Measurements from ENCODE around the gene ALPL.

ALPL gene

DNA sequence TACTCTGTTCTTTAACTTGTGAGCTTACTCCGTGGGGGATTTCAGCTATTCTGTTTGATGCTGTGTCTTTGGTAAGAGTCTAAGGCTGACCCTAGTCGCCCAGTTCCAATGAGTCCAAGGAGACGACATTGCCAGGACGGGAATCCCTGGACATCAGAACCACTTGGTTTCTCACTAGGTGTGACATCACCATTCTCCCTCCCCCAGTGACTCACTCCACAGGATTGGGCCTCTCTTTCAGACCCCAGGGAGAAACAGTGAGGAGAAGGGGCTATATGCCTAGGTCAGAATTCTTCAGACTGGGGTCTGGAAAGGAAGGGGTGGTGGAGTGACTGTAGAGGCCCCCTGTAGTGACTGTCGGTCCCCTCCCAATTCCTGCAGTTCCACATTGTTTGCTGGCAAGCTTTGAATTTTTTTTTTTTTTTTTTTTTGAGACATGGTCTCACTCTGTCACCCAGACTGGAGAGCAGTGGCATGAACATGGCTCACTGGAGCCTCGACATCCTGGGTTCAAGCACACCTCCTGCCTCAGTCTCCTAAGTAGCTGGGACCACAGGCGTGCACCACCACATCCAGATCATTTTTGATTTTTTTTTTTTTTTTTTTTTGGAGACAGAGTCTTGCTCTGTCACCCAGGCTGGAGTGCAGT is 21.3 kb downstream of the ALPL start:
- no peak for DNase-seq (ENCODE audit: low read depth in 2 of 2)

DNA sequence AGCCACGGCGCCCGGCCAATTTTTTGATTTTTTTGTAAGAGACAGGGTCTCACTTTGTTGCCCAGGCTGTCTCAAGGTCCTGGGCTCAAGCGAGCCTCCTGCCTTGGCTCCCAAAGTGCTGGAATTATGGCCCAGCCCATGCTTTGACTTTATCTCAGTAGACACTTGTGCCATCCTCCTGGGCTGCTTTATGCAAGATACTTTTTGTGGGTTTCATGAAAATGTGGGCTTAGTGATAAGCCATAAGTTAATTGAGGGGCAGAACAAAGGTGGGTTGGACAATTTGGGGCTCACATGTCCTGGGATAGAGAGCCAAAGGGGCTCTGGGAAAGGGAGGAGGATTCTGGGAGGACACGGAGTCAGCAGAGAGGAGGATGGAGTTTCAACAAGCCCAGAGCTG is 22.0 kb downstream of the ALPL start:
- no peak for DNase-seq (ENCODE audit: low read depth in 2 of 2)

DNA sequence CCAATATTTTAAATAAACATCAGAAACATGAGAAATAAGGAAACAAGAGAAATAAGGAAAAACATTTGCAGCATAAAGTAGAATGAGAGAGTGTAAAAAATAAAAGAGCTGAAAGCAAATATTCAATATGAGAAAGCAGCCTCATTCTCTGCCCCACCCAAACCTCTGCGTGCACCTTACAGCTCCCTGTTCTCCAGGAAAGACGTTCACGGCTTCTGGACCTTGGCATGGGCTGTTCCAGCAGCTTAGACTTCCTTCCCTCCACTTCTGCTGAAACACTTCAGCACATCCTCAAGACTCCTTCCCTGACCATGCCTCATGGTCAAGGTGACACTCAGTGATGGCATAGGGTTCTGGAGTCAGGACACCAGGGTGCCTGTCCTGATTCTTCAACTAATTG is 23.3 kb downstream of the ALPL start:
- DNase-seq (ENCODE audit: low read depth in 2 of 2) = no peak

DNA sequence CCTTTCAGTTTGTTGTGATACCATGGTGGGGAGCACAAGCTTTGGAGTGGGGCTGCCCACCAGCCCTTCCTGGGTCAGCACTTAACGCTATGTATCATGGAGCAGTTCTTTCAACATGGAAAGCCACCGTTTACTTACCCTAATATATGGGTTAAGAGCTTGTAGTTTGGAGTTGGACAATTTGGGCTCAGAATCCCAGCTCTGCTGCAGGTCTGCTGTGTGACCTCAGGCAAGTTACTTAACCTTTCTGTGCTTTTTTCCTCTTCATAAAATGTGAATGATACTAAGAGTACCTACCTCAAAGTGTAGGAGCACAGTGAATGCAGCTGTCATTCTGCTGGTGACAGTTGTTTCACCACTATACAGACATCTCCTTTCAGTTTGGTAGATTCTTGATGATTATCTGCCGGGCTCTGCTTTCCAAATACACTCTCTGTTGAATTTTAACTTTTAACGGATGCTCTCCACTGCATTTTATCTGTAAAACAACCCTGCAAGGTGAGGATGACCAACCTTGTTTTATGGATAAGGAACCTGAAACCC is 23.8 kb downstream of the ALPL start:
- no peak for DNase-seq (ENCODE audit: low read depth in 2 of 2)

DNA sequence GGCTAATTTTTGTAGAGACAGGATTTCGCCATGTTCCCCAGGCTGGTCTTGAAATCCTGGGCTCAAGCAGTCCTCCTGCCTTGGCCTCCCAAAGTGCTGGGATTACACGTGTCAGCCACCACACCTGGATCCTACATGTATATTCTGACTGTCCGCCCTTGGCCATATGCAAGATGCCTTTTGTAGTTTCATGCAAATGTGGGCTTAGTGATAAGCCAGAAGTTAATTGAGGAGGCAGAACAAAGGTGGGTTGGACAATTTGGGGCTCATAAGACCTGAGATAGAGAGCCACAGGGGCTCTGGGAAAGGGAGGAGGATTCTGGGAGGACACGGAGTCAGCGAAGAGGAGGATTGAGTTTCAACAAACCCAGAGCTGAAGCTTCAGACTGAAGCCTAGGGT is 24.9 kb downstream of the ALPL start:
- DNase-seq (ENCODE audit: low read depth in 2 of 2) = no peak

DNA sequence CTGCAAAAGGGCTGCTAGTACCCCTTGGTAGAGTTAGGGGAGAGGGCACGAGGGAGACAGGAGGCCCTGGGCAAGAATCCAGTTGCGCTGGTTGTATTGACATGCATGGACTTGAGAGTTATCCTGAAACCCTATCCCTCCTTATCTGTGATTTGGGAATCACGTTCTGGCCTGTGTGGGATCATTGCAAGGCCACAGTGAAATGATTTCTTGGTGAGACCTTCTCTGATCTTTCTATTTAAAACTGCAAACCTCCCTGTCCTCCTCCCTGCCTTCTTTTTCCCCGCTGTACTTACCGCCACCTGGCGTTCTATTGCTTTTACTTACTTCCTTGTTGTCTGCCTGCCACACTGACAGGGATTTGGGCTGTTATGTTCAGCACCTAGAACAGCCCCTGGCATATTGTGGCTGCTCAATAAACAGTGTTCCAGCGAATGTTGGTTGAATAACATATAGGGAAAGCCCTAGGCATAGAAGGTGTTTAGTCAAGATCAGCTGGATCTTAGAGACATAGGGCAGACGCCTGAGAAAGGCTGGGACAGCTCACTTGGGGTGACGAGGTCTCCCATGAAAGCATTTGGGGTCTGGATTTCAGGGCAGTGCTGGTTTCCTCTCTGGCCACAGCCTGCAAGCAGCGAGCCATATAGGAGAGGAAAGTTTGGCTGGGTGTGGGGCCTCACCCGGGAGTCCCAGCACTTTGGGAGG is 25.6 kb downstream of the ALPL start:
- DNase-seq (ENCODE audit: low read depth in 2 of 2) = no peak

DNA sequence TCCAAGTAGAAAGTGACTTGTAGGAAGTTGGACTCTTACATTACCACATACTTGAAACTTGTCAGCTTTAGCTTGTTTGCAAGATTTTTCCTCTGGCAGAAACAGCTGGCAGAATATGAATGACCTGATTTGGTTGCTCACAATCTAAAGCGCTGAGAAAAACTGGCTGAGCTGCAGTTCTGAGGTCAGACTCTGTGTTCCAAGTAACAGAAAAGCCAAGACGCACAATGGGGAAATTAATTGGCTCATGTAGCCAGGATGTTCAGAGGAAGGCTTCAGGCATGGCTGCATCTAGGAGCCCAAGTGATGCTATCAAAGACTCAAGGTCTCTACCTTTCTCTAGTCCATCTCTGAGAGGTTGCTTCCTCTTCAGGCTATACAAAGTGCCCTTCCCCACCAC is 27.0 kb downstream of the ALPL start:
- no peak for DNase-seq (ENCODE audit: low read depth in 2 of 2)

DNA sequence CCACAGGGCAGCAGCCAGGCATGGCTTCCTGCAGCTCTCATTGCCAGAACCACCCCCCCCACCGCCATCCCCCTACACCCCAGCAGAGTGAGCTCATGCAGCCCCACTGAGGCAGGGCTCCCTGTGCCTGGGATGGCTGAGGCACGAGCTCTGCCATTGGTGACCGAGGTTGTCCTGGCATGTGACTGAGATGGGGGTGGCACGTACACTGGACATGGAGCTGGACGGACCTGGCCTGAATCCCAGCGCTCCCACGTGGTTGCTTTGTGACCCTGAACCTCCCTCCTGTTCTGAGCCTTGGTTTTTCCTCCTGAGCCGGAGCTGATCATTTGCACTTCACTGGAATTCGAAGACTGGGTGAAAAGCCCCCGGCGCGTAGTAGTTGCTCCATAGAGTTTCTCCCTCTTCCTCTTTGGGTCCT is 28.3 kb downstream of the ALPL start:
- no peak for DNase-seq (ENCODE audit: low read depth in 2 of 2)

DNA sequence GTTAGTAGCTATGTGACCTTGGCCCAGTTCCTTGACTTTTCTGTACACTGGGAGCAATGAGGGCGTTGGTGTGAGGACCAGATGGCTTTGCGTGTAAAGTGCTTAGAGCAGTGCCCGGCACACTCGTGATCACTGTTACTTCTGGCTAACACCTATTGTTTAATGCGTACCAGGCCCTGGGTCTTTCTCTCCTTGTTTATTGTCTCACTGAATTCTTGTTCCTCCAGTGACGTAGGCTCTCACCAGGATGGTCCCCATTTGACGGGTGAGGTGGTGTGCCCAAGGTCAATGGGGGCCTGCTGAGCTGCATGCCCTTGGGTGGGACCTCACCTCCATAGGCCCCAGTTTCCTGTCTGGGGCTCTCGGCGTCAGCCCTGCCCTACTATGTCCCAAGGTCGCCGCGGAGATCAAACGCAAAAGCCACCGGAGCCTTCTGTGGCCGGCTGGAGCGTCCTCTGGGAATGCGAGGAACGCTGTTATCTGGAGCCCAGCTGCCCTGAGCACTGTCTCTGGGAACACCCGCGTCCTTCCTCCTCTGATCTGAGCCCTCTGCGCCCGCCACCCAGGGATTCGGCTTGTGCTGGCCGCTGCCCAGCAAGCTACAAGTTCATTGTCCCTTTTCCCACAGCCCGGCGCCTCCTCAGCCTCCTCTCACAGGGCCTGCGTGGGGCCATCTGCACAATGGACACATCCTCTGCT is 28.9 kb downstream of the ALPL start:
- no peak for DNase-seq (ENCODE audit: low read depth in 2 of 2)

DNA sequence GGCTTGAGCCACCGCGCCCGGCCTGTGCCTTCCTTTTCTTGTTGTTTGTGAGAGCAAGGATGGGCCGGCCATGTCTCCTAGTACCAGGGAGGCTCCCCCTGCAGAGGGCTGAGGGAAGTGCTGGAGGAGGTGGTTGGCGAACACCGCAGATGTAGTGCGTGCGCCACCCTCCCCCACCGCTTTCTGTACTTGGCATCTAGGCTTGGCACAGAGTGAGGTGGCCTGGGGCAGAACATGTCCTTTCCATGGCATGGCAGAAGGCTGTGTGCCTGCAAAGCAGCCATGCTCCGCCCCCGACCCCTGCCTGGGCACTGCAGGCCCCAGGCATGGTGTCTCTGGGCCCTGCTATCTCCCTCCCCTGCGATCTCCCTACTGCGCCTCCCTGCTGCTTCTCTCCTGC is 30.7 kb downstream of the ALPL start:
- DNase-seq (ENCODE audit: low read depth in 2 of 2) = no peak

DNA sequence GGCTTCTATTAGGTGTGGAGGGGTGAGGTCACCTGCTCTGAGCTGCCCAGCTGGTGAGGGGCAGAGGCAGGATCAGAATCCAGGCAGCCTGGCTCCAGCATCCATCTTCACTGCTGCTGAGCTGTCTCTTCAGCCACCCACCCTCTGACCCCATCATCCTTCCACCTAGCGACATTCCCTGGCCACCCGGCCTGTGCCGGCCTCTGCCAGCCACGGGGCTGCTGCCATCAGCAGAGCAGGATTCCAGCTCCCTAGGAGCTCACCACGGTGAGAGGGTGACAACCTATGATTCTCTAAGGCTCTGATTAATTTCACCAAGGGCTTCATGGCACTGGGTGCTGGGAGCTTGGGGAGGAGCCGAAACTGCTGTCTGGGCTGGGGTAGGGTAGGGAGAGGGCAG is 32.1 kb downstream of the ALPL start:
- DNase-seq (ENCODE audit: low read depth in 2 of 2) = no peak

DNA sequence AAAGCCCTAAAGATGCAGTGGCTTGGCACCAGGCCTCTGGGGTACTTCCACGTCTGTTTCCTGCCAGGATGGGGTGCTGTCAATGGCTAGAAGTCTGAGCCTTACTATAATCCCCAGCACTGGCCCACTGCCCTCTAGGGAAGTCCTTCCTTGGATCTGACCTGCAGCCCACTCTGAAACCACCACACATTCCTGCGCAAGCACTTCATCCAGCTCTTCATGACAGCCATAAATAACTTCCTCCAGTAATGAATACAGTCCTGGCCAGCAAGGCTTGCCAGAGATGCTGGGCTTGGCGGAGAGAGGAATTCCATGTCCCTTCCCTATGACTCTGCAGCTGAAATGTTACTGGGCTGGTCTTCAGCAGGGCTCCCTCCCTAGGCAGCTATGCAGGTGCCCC is 32.6 kb downstream of the ALPL start:
- no peak for DNase-seq (ENCODE audit: low read depth in 2 of 2)

DNA sequence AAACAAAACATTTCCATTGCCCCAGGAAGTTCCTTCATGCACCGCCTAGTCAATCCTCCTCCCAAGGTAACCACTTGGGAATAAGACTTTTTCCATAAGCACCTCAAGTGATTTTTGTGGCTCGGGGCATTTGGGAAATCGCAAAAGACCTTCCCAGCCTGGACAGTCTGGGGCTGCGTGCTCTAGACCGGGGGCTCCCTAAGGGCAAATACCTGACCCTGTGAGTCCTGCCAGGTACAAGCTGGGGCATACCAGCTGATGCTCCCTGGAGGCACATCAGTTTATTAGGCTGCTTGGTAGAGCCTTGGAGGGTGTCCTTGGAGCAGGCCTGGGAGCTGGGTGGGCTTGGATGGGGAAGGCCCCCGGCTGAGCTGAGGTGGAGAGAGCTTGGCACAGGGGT is 34.4 kb downstream of the ALPL start:
- no peak for DNase-seq (ENCODE audit: low read depth in 2 of 2)

DNA sequence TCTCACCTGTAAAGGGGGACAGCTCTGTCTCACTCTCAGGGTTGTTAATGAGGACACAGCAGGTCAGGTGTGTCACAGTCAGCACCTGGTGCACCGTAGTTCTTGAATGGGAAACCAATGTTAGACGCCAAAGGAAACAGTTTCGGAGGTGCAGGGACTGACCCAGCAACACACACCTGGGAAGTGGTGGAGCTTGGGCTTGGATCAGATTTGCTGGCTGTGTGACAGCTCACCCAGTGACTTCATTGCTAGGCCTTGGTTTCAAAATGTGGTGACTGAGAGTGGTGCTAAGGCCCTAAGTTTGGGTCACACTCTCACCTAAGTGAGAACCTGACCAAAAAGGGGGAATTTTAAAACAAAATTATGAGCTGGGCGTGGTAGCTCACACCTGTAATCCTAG is 34.9 kb downstream of the ALPL start:
- no peak for DNase-seq (ENCODE audit: low read depth in 2 of 2)

DNA sequence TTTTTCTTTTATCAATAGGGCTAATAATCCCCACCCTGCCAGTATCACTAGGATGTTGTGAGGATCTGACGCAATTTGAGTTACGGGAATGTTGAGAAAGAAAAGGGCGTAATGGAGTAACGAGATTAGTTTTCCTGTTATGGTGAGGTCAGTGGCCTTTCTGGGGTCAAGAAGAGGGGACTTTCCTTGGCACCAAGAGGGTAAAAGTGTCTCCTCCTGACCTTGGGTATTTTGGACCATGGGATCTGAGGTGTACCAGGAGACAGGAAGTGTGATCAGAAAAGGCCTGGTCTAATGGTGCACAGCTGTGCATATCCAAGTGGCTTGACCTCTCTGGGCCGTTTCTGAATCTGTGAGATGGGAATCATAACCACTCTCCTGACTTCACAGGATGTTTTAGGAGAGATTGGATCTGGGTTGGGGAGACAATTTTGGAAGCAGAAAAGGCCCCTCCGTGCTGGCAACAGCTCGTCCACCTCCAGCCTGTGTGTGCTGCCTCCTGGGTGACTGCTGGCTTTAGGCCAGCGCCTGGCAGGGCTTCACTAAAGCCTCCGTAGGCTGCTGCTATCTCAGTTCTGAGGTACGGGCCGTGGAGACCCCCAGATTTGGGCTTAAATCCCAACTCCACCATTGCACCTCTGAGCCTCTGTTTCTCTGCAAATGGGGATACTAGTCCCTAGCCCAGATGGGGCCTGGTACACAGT is 37.1 kb downstream of the ALPL start:
- DNase-seq (ENCODE audit: low read depth in 2 of 2) = no peak

DNA sequence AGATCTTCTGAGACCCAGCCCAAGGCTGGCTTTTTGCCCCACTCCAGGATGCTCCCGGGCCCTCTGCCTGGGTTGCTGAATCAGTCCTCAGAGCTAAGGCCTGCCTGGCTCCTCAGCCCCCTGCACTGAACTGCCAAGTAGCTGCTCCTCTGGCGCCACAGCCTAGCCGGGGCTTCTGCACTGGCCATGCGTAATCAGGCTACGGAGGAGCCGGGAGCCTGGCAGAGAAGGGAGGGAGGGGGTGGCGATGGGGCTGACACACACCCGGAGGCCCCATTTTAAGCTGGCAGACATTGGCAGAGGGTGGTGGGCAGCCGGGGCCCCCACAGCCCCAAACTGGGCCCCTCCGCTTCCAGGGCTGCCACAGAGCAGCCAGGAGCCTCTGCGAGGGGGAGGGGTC is 38.7 kb downstream of the ALPL start:
- DNase-seq (ENCODE audit: low read depth in 2 of 2) = no peak

DNA sequence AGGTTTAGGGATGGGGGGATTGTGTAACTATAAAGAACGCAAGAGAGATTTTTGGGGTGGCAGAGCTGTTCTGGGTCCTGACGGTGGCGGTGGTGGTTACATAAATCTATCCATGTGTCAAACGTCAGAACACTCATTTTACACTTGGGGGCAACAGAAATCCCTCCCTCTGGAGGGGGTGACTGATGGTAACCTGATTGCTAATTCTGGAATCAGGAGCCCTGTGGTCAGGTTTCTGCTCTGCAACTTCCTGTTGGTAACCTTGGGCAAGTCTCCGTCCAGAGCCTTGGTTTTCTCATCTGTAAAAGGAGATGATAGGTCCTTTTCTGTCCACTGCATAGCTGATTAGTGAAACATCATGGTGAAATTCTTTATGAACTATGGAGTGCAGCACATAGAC is 40.9 kb downstream of the ALPL start:
- DNase-seq (ENCODE audit: low read depth in 2 of 2) = no peak

DNA sequence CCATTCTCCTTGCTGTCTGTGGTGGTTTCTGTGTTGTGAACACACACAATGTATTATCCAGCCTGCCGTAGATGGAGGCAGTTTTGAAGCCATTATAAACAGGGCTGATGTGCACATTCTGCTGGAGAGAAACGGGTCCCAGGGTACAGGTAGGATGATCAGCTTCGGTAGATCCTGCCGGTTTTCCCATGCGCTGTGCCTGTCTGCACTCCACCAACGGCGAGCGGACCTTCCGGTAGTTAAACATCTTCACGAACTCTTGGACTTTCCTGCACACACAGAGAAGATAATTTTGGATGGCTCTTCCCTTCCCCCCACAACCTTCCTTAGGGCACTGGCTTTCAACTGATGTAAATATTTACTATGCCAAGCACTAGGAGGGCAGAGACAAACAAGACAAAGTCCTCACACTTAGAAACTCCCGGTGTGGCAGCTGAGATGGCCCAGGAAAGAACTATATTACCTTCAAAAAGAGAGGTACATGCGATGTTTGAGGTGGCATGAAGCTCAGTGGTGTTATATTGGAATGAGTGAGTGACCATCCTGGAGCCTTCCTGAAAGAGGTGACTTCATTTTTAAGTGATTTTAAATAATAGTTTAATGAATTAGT is 41.7 kb downstream of the ALPL start:
- no peak for DNase-seq (ENCODE audit: low read depth in 2 of 2)

DNA sequence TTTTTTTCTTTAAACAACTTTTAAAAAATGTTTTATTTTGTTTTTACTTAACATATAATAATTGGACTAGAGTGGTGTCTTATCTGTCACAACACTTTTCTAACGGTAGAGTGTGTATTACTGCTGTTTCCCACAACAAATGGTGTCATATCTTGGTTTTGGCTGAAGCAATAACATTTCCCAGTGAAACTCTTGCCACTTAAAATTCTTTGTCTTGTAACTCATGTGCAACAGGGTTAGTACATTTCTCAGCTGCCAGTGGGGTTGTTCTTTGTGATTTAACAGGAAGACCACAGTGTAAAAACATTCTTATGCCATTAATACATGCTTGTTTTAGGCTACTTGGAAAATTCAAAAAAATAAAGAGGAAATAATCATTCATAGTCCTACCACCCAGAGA is 43.5 kb downstream of the ALPL start:
- DNase-seq (ENCODE audit: low read depth in 2 of 2) = no peak

DNA sequence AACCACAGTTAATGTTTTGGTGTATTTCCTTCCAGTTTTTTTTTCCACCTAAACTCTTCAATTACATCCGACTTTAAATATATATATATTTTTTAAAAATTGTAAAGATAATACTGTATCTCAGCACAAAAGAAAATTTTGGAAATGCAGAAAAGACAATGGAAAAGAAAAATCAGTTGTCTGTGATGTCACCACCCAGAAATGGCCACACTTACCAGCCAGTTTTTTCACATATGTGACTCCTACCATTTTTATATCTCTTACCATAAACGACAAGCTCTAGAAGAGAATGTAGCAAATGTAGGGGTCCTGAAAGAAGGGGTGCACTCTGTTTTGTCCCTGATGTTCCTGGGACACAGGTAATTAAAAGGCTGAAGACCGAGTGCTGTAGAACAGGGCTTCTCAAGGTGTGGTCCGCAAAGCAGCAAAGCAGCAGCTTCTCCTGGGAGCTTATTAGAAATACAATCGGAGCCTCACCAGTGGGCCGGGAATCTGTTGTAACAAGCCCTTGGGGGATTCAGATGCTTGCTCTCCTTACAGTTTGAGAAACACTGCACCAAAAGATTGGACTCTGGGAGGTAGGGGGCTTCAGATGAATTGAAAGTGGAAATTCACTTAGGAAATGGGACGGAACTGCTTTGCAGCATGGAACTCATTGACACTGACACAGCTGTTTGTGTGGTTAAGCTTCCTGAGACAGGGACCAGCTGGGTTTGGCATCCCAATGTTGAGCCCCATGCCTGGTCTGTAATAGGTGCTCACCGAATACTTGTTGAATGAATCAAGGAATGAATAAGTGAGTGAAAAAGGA is 44.1 kb downstream of the ALPL start:
- no peak for DNase-seq (ENCODE audit: low read depth in 2 of 2)

Measured in stimulated activated CD8-positive, alpha-beta memory T cell treated with anti-CD3 and anti-CD28 coated beads, Interleukin-2, amount 100 ng/mL, for 1 hour (primary cell).